ENCODE results near the gene AKAP5.

Gene AKAP5

DNA sequence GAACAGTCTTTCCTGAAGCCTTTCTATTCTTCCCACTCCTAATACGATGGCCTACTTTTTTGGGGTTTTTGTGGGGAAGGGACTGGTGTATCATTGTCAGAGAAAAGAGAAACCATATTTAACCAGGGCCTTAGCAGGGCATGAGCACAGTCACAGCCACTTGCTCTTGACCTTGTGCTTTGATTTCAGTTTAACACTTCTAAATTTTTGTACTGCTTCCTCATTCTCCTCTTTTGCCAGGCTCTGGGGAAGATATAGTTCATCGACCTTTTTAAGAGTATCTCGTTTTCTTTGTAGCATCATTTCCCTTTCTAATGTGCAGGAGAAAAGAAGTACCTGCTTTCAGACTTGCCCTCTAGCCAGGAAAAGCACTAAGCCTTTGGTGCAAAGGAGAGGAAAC is 41.4 kb downstream of the AKAP5 start:
- H3K27ac ChIP-seq, result no peak overlapping the region
- ChIA-PET POLR2A (ENCODE audit: low non-redundant PET) (no interaction called here), CTCF (interaction anchor here (0.8 kb wide), 1 partner anchor 77 kb away, joined by 3 read pairs; no protein-coding TSS in a partner anchor)

GRCh38 chr14:64507376-64508156 is 42.3 kb downstream of the AKAP5 start:
- H3K27ac ChIP-seq, result no peak overlapping the region
- DNase-seq (ENCODE audit: low spot score), result peak; percentile 74
- CTCF ChIA-PET, result interaction anchor here (0.8 kb wide), 1 partner anchor 78 kb away, joined by 3 read pairs; no protein-coding TSS in a partner anchor
- POLR2A ChIA-PET (ENCODE audit: low non-redundant PET), result no interaction called here
- TF ChIP-seq, protein P1, sequence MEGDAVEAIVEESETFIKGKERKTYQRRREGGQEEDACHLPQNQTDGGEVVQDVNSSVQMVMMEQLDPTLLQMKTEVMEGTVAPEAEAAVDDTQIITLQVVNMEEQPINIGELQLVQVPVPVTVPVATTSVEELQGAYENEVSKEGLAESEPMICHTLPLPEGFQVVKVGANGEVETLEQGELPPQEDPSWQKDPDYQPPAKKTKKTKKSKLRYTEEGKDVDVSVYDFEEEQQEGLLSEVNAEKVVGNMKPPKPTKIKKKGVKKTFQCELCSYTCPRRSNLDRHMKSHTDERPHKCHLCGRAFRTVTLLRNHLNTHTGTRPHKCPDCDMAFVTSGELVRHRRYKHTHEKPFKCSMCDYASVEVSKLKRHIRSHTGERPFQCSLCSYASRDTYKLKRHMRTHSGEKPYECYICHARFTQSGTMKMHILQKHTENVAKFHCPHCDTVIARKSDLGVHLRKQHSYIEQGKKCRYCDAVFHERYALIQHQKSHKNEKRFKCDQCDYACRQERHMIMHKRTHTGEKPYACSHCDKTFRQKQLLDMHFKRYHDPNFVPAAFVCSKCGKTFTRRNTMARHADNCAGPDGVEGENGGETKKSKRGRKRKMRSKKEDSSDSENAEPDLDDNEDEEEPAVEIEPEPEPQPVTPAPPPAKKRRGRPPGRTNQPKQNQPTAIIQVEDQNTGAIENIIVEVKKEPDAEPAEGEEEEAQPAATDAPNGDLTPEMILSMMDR (conservative IDR thresholded peaks at IDR 0.05; ENCODE audit: low read depth), result no peak

More for the DNA sequence above, 41.4 kb downstream of the AKAP5 start:
- TF ChIP-seq, protein P1 (conservative IDR thresholded peaks at IDR 0.05; ENCODE audit: low read depth), result no peak
- DNase-seq (ENCODE audit: low spot score), result no peak

DNA sequence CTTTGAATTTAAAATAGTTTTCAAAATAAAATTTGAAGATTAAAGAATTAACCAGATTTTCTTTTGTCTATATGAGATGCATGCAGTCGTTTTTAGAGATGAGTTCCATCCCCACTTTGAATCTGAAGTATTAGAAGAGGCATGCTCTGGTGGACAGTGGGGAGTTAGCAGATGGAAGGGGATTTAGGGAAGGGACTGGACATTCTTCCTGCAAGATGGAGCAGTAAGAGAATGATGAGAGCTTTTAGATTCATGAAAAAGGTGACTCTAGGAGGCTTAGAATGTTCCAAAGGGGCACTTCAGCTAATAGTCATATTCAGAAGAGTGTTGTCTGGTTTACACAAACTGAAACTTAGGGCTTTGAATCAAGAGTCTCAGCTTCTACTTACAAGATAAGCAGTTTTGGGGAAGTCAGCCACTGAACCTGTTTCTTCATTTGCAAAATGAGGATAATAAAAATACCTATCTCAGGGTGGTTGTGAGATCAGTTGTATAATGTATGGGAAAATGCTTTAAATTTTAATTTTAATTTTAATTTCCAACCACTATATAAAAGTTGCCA is 43.0 kb downstream of the AKAP5 start:
- TF ChIP-seq, protein P1 (conservative IDR thresholded peaks at IDR 0.05; ENCODE audit: low read depth), result no peak
- no peak overlapping the region for H3K27ac ChIP-seq
- DNase-seq (ENCODE audit: low spot score), result no peak
- POLR2A ChIA-PET (ENCODE audit: low non-redundant PET), result no interaction called here
- CTCF ChIA-PET, result interaction anchor here (0.6 kb wide), 1 partner anchor 74 kb away, joined by 5 read pairs; no protein-coding TSS in a partner anchor

GRCh38 chr14:64509036-64509435 is 43.7 kb downstream of the AKAP5 start:
- POLR2A ChIA-PET (ENCODE audit: low non-redundant PET), result interaction anchor here (0.6 to 0.7 kb wide), 2 partner anchors 194 to 662 kb away, joined by 3 to 7 read pairs; no protein-coding TSS in a partner anchor
- CTCF ChIA-PET, result interaction anchor here (0.6 kb wide), 1 partner anchor 74 kb away, joined by 5 read pairs; no protein-coding TSS in a partner anchor
- H3K27ac ChIP-seq, result peak overlapping the region; percentile 43
- TF ChIP-seq, protein P1 (conservative IDR thresholded peaks at IDR 0.05; ENCODE audit: low read depth), result no peak
- DNase-seq (ENCODE audit: low spot score), result no peak

GRCh38 chr14:64510825-64511671 is 45.7 kb downstream of the AKAP5 start:
- ChIA-PET POLR2A (ENCODE audit: low non-redundant PET) (no interaction called here), CTCF (interaction anchor here (0.5 to 1.4 kb wide), 15 partner anchors 10 to 685 kb away, joined by 3 to 8 read pairs (median 4); partner anchors contain the start of gene MTHFD1)
- TF ChIP-seq, protein P1 (conservative IDR thresholded peaks at IDR 0.05; ENCODE audit: low read depth), result peak; percentile 89
- no peak overlapping the region for H3K27ac ChIP-seq
- no peak for DNase-seq (ENCODE audit: low spot score)

- no peak for DNase-seq (ENCODE audit: low spot score)
- H3K27ac ChIP-seq, result no peak overlapping the region
- ChIA-PET POLR2A (ENCODE audit: low non-redundant PET) (no interaction called here), CTCF (no interaction called here)
- TF ChIP-seq, protein P1 (conservative IDR thresholded peaks at IDR 0.05; ENCODE audit: low read depth), result no peak
Measured at GRCh38 chr14:64513271-64513670, 48.0 kb downstream of the AKAP5 start.
